SK-N-SH (cell line): Measurements from ENCODE around the gene ABHD8. TPM values are rescaled to one million over a fixed set of nuclear protein-coding genes. Genes with fewer than 3 reads are reported as not detected.

Source experiments
- CTCF ChIA-PET: fragments of 300-600, 350-600 bp; formaldehyde crosslinking; extraction: SDS; loops from one replicate; lab custom pipeline; 2021; lab: Yijun Ruan, JAX
- POLR2A ChIA-PET: fragments of 350-600 bp; sonication (Branson Sonifier 250); formaldehyde crosslinking; extraction: SDS; loops from one replicate; lab custom pipeline; 2020; ENCODE audit warnings: antibody characterized with exemption, inconsistent platforms; lab: Yijun Ruan, JAX
- DNase-seq: peaks from one replicate; pipeline ENCODE4 v3.0.0; 2012
- H2AFZ ChIP-seq: fragments of 200-600 bp; sonication (generic); 2 replicates; pipeline ENCODE4 v1.8.1; 2016; ENCODE audit warnings: antibody characterized with exemption, mild to moderate bottlenecking, low read depth
- H3F3A ChIP-seq: fragments of 200-600 bp; sonication (generic); replicated peaks from 2 replicates; pipeline ENCODE3; 2016; ENCODE audit warnings: antibody characterized with exemption, mild to moderate bottlenecking; ENCODE audit not compliant: insufficient read depth
- H3K27ac ChIP-seq, 2 experiments: fragments of 200-500 bp in 1 of 2; fragments of 200-600 bp in 1 of 2; sonication (Bioruptor generic) in 1 of 2; sonication (generic), shearing (Covaris generic) in 1 of 2; 2 replicates each; pipeline versions ENCODE4 v1.5.1 to v1.6.1; 2014 to 2016; ENCODE audit warnings: low read depth in 2 of 2, inconsistent platforms in 1 of 2, low read length in 1 of 2, mild to moderate bottlenecking in 1 of 2, mixed read lengths in 1 of 2
- H3K27me3 ChIP-seq: fragments of 200-600 bp; sonication (generic), shearing (Covaris generic); 2 replicates; pipeline ENCODE4 v1.6.1; 2016; ENCODE audit warnings: mixed run types; ENCODE audit not compliant: insufficient read depth
- H3K36me3 ChIP-seq, 2 experiments: fragments of 200-500 bp in 1 of 2; fragments of 200-600 bp in 1 of 2; sonication (Bioruptor generic) in 1 of 2; sonication (generic) in 1 of 2; replicated peaks in 1 of 2; 2 replicates each; pipeline versions ENCODE3 to v1.5.1; 2014 to 2016; ENCODE audit warnings: low read length in 1 of 2, mild to moderate bottlenecking in 1 of 2; ENCODE audit not compliant: insufficient read depth in 2 of 2, control insufficient read depth in 1 of 2
- H3K4me1 ChIP-seq, 2 experiments: fragments of 200-500 bp in 1 of 2; fragments of 200-600 bp in 1 of 2; sonication (Bioruptor generic) in 1 of 2; sonication (generic), shearing (Covaris generic) in 1 of 2; 2 replicates each; pipeline versions ENCODE4 v1.5.1 to v1.6.1; 2014 to 2016; ENCODE audit warnings: low read depth in 1 of 2, low read length in 1 of 2, mixed run types in 1 of 2; ENCODE audit not compliant: insufficient read depth in 2 of 2, control insufficient read depth in 1 of 2
- H3K4me2 ChIP-seq: fragments of 200-600 bp; sonication (generic), shearing (Covaris generic); 2 replicates; pipeline ENCODE4 v1.6.1; 2017; ENCODE audit warnings: mixed run types
- H3K4me3 ChIP-seq, 2 experiments: fragments of 200-500 bp in 1 of 2; fragments of 200-600 bp in 1 of 2; sonication (Bioruptor generic) in 1 of 2; sonication (generic), shearing (Covaris generic) in 1 of 2; 2 replicates each; pipeline versions ENCODE4 v1.5.1 to v1.8.1; 2014 to 2016; ENCODE audit warnings: low read depth in 2 of 2, inconsistent platforms in 1 of 2, low read length in 1 of 2, mild to moderate bottlenecking in 1 of 2, mixed read lengths in 1 of 2, moderate library complexity in 1 of 2
- H3K79me2 ChIP-seq: fragments of 200-600 bp; sonication (generic); 2 replicates; pipeline ENCODE4 v1.8.1; 2017; ENCODE audit warnings: mild to moderate bottlenecking; ENCODE audit not compliant: insufficient read depth
- H3K9ac ChIP-seq: fragments of 200-600 bp; sonication (generic); 2 replicates; pipeline ENCODE4 v1.6.1; 2017; ENCODE audit warnings: mixed run types
- H3K9me2 ChIP-seq: fragments of 200-600 bp; sonication (generic); 2 replicates; pipeline ENCODE4 v1.6.1; 2017; ENCODE audit warnings: mixed run types
- H3K9me3 ChIP-seq: fragments of 200-600 bp; sonication (generic); 2 replicates; pipeline ENCODE4 v1.6.1; 2017; ENCODE audit warnings: mixed run types, mild to moderate bottlenecking, moderate library complexity
- H4K20me1 ChIP-seq: fragments of 200-600 bp; sonication (generic); 2 replicates; pipeline ENCODE4 v1.6.1; 2017; ENCODE audit warnings: mild to moderate bottlenecking, mixed run types; ENCODE audit not compliant: insufficient read depth
- CHD2 ChIP-seq: fragments of 150-350 bp; IDR thresholded peaks from 2 replicates; pipeline ENCODE4 v1.6.1; 2018; ENCODE audit warnings: low read length; ENCODE audit not compliant: partially characterized antibody
- EP300 ChIP-seq, 2 experiments: IDR thresholded peaks; 2 replicates each; pipeline versions ENCODE4 v1.4.0 to v1.6.1; 2012; ENCODE audit warnings: borderline replicate concordance in 1 of 2, low read depth in 1 of 2, low read length in 1 of 2
- FOXM1 ChIP-seq: IDR thresholded peaks from 2 replicates; pipeline ENCODE4 v1.4.0; 2012; ENCODE audit warnings: low read depth, mild to moderate bottlenecking
- GABPA ChIP-seq: IDR thresholded peaks from 2 replicates; pipeline ENCODE4 v1.4.0; 2012; ENCODE audit warnings: low read depth, mild to moderate bottlenecking
- GATA2 ChIP-seq: sonication (generic); formaldehyde crosslinking; IDR thresholded peaks from 2 replicates; pipeline ENCODE4 v1.5.0; 2020; ENCODE audit warnings: mild to moderate bottlenecking, missing genetic modification reagents
- JUND ChIP-seq: IDR thresholded peaks from 2 replicates; pipeline ENCODE4 v1.4.0; 2012
- MEF2A ChIP-seq: IDR thresholded peaks from 2 replicates; pipeline ENCODE4 v1.4.0; 2012; ENCODE audit warnings: low read depth, borderline replicate concordance
- MXI1 ChIP-seq: IDR thresholded peaks from 2 replicates; pipeline ENCODE4 v1.6.1; 2012; ENCODE audit warnings: mild to moderate bottlenecking, low read depth, low read length, improper control_type of control experiment
- NFIC ChIP-seq: IDR thresholded peaks from 2 replicates; pipeline ENCODE4 v1.4.0; 2012; ENCODE audit warnings: borderline replicate concordance
- RFX5 ChIP-seq: IDR thresholded peaks from 2 replicates; pipeline ENCODE4 v1.6.1; 2012; ENCODE audit warnings: mild to moderate bottlenecking, improper control_type of control experiment, low read length
- RXRA ChIP-seq: IDR thresholded peaks from 2 replicates; pipeline ENCODE4 v1.4.0; 2012; ENCODE audit warnings: low read depth, mild to moderate bottlenecking, borderline replicate concordance
- SIN3A ChIP-seq: IDR thresholded peaks from 2 replicates; pipeline ENCODE4 v1.6.1; 2012; ENCODE audit warnings: low read depth, mild to moderate bottlenecking, low read length, moderate library complexity, borderline replicate concordance
- TCF12 ChIP-seq: IDR thresholded peaks from 2 replicates; pipeline ENCODE4 v1.4.0; 2012
- YY1 ChIP-seq: IDR thresholded peaks from 2 replicates; pipeline ENCODE4 v1.4.0; 2012; ENCODE audit warnings: low read depth, mild to moderate bottlenecking
- WGBS: methylation state at CpG from one replicate; pipeline ENCODE4 v1.1.6; 2017; ENCODE audit warnings: low lambda C conversion rate; 5-methylcytosine and 5-hydroxymethylcytosine counted together
- polyA plus RNA-seq, 3 experiments: library from polyadenylated mRNA; depleted of rRNA; stranded (reverse); fragments of >200 nt; gene quantifications; 2 replicates each; pipeline ENCODE4 v1.2.3, GENCODE V29; 2012
- TF ChIP-seq, protein P1 (sequence below): IDR thresholded peaks from 2 replicates; pipeline ENCODE4 v1.6.1; 2012; ENCODE audit warnings: mild to moderate bottlenecking, low read depth, low read length, moderate library complexity
- TF ChIP-seq, protein P2 (sequence below): IDR thresholded peaks from 2 replicates; pipeline ENCODE4 v1.4.0; 2012; ENCODE audit warnings: low read depth, borderline replicate concordance
- TF ChIP-seq, protein P3 (sequence below): fragments of 200-600 bp; sonication (generic); IDR thresholded peaks from 2 replicates; pipeline ENCODE4 v1.6.1; 2017; ENCODE audit warnings: antibody characterized with exemption, mild to moderate bottlenecking, moderate library complexity
- TF ChIP-seq, protein P4 (sequence below): IDR thresholded peaks from 2 replicates; pipeline ENCODE4 v1.4.0; 2012; ENCODE audit warnings: low read depth, borderline replicate concordance

ABHD8 gene
- polyA plus RNA-seq, 1 of the 3 experiments (the other 2 are of a cell fraction), result 11.1 TPM

DNA sequence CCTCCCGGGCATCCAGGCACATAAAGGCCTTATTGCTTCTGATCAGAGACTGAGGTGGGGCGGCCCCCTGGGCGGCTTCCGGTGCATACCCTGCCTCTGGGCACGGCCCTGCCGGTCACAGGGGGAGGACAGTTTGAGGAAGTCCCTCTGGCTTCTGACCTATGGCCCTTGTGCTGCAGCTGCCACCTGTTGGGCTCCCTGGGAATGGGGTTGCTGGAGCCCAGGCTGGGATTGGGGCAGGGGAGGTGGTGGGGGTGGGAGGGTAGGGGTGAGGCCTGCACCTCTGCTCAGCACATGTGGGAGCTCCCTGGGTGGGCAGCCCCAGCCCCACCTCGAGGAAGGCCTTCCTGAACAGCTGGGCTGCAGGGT lies 20.7 kb upstream of the ABHD8 start:
- Histone ChIP-seq H3K4me3 (no peak overlapping the region; a peak in 1 of 4 replicates), H3K36me3 (peaks cover 0 to 39% of the 10 kb centered on the region in 2 experiments), H3K9me3 (no peaks in the 10 kb centered on the region), H3K9me2 (no peaks in the 10 kb centered on the region), H4K20me1 (no peaks in the 10 kb centered on the region), H3K4me1 (no peaks in the 10 kb centered on the region), H3K9ac (no peak overlapping the region), H3K79me2 (no peaks in the 10 kb centered on the region), H3K4me2 (no peak overlapping the region), H3K27me3 (no peaks in the 10 kb centered on the region), H2AFZ (no peak overlapping the region), H3F3A (no peaks in the 10 kb centered on the region), H3K27ac (no peak overlapping the region)
- TF ChIP-seq, protein P1, sequence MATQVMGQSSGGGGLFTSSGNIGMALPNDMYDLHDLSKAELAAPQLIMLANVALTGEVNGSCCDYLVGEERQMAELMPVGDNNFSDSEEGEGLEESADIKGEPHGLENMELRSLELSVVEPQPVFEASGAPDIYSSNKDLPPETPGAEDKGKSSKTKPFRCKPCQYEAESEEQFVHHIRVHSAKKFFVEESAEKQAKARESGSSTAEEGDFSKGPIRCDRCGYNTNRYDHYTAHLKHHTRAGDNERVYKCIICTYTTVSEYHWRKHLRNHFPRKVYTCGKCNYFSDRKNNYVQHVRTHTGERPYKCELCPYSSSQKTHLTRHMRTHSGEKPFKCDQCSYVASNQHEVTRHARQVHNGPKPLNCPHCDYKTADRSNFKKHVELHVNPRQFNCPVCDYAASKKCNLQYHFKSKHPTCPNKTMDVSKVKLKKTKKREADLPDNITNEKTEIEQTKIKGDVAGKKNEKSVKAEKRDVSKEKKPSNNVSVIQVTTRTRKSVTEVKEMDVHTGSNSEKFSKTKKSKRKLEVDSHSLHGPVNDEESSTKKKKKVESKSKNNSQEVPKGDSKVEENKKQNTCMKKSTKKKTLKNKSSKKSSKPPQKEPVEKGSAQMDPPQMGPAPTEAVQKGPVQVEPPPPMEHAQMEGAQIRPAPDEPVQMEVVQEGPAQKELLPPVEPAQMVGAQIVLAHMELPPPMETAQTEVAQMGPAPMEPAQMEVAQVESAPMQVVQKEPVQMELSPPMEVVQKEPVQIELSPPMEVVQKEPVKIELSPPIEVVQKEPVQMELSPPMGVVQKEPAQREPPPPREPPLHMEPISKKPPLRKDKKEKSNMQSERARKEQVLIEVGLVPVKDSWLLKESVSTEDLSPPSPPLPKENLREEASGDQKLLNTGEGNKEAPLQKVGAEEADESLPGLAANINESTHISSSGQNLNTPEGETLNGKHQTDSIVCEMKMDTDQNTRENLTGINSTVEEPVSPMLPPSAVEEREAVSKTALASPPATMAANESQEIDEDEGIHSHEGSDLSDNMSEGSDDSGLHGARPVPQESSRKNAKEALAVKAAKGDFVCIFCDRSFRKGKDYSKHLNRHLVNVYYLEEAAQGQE, result no peak
- TF ChIP-seq, protein P2, sequence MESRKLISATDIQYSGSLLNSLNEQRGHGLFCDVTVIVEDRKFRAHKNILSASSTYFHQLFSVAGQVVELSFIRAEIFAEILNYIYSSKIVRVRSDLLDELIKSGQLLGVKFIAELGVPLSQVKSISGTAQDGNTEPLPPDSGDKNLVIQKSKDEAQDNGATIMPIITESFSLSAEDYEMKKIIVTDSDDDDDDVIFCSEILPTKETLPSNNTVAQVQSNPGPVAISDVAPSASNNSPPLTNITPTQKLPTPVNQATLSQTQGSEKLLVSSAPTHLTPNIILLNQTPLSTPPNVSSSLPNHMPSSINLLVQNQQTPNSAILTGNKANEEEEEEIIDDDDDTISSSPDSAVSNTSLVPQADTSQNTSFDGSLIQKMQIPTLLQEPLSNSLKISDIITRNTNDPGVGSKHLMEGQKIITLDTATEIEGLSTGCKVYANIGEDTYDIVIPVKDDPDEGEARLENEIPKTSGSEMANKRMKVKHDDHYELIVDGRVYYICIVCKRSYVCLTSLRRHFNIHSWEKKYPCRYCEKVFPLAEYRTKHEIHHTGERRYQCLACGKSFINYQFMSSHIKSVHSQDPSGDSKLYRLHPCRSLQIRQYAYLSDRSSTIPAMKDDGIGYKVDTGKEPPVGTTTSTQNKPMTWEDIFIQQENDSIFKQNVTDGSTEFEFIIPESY, result no peak
- TF ChIP-seq MXI1, result no peak
- TF ChIP-seq, protein P3, sequence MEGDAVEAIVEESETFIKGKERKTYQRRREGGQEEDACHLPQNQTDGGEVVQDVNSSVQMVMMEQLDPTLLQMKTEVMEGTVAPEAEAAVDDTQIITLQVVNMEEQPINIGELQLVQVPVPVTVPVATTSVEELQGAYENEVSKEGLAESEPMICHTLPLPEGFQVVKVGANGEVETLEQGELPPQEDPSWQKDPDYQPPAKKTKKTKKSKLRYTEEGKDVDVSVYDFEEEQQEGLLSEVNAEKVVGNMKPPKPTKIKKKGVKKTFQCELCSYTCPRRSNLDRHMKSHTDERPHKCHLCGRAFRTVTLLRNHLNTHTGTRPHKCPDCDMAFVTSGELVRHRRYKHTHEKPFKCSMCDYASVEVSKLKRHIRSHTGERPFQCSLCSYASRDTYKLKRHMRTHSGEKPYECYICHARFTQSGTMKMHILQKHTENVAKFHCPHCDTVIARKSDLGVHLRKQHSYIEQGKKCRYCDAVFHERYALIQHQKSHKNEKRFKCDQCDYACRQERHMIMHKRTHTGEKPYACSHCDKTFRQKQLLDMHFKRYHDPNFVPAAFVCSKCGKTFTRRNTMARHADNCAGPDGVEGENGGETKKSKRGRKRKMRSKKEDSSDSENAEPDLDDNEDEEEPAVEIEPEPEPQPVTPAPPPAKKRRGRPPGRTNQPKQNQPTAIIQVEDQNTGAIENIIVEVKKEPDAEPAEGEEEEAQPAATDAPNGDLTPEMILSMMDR, result no peak
- TF ChIP-seq SIN3A, result no peak
- TF ChIP-seq, protein P4, sequence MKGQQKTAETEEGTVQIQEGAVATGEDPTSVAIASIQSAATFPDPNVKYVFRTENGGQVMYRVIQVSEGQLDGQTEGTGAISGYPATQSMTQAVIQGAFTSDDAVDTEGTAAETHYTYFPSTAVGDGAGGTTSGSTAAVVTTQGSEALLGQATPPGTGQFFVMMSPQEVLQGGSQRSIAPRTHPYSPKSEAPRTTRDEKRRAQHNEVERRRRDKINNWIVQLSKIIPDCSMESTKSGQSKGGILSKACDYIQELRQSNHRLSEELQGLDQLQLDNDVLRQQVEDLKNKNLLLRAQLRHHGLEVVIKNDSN, result no peak
- no peak for TF ChIP-seq FOXM1
- no peak for TF ChIP-seq GATA2 (CRISPR knock-in tag)
- TF ChIP-seq YY1, result no peak
- TF ChIP-seq JUND, result no peak
- TF ChIP-seq RFX5, result no peak
- TF ChIP-seq GABPA, result no peak
- no peak for TF ChIP-seq MEF2A
- TF ChIP-seq NFIC, result no peak
- TF ChIP-seq CHD2, result no peak
- no peak for TF ChIP-seq EP300 (IDR thresholded peaks at IDR 0.05; ENCODE audit: borderline replicate concordance in 1 of 2, low read depth in 1 of 2, low read length in 1 of 2)
- TF ChIP-seq RXRA, result no peak
- TF ChIP-seq TCF12, result no peak
- ChIA-PET CTCF (interaction anchor here (0.9 to 1.5 kb wide), 3 partner anchors 10 to 19 kb away, joined by 3 to 8 read pairs (median 3); partner anchors contain the start of genes ANO8 and MRPL34), POLR2A (interaction anchor here (0.7 to 1.0 kb wide), 2 partner anchors 16 to 665 kb away, joined by 3 read pairs; no protein-coding TSS in a partner anchor)
- no peak for DNase-seq
- 50% methylated on average over 1 of the region's 7 CpGs for WGBS
